SK-N-SH treated with all-trans-retinoic acid at 6 μM for 48 hours (cell line): ENCODE results near the gene LELP1.

Experiments
- ATAC-seq: fragments of 200-7000 bp; cut with Tn5 transposase; 3 replicates; pipeline ENCODE4 v1.9.1; 2020; ENCODE audit warnings: mild to moderate bottlenecking, moderate library complexity
- ARNTL ChIP-seq: fragments of 450-650 bp; formaldehyde crosslinking; IDR thresholded peaks from 2 replicates; pipeline ENCODE4 v1.5.0; 2020; ENCODE audit warnings: low read depth, mild to moderate bottlenecking, moderate library complexity, borderline replicate concordance
- BACH2 ChIP-seq: fragments of 250-450 bp; sonication (Bioruptor Pico); IDR thresholded peaks from 2 replicates; pipeline ENCODE4 v1.9.0; 2021; ENCODE audit warnings: mild to moderate bottlenecking, borderline replicate concordance
- CSDC2 ChIP-seq: fragments of 250-450 bp; sonication (Bioruptor Pico); IDR thresholded peaks from 2 replicates; pipeline ENCODE4 v1.5.0; 2020; ENCODE audit warnings: mild to moderate bottlenecking, moderate library complexity
- ESRRG ChIP-seq: fragments of 250-450 bp; sonication (Bioruptor Pico); IDR thresholded peaks from 2 replicates; pipeline ENCODE4 v1.6.1; 2021; ENCODE audit warnings: mild to moderate bottlenecking
- GLIS3 ChIP-seq: fragments of 250-450 bp; sonication (Bioruptor Pico); IDR thresholded peaks from 2 replicates; pipeline ENCODE4 v1.5.0; 2020; ENCODE audit warnings: mild to moderate bottlenecking, moderate library complexity
- ISL1 ChIP-seq: fragments of 250-450 bp; sonication (Bioruptor Pico); IDR thresholded peaks from 2 replicates; pipeline ENCODE4 v2.1.2; 2022; ENCODE audit warnings: mild to moderate bottlenecking, moderate library complexity
- OSR1 ChIP-seq: fragments of 250-450 bp; sonication (Bioruptor Pico); IDR thresholded peaks from 2 replicates; pipeline ENCODE4 v1.8.0; 2022; ENCODE audit warnings: moderate library complexity, mild to moderate bottlenecking, inconsistent platforms
- PPARA ChIP-seq: fragments of 250-450 bp; sonication (Bioruptor Pico); IDR thresholded peaks from 2 replicates; pipeline ENCODE4 v1.5.0; 2020; ENCODE audit warnings: mild to moderate bottlenecking, borderline replicate concordance
- RARB ChIP-seq: fragments of 250-450 bp; sonication (Bioruptor Pico); IDR thresholded peaks from 2 replicates; pipeline ENCODE4 v1.8.0; 2021; ENCODE audit warnings: mild to moderate bottlenecking, moderate library complexity
- SNAI2 ChIP-seq: fragments of 250-450 bp; sonication (Bioruptor Pico); IDR thresholded peaks from 2 replicates; pipeline ENCODE4 v1.5.0; 2020; ENCODE audit warnings: mild to moderate bottlenecking, moderate library complexity
- TCF4 ChIP-seq: fragments of 250-450 bp; sonication (Bioruptor Pico); IDR thresholded peaks from 2 replicates; pipeline ENCODE4 v1.8.0; 2021; ENCODE audit warnings: mild to moderate bottlenecking, moderate library complexity, borderline replicate concordance
- TOX ChIP-seq: fragments of 250-450 bp; sonication (Bioruptor Pico); IDR thresholded peaks from 2 replicates; pipeline ENCODE4 v1.8.0; 2021; ENCODE audit warnings: mild to moderate bottlenecking, moderate library complexity, borderline replicate concordance
- ZFP3 ChIP-seq: fragments of 250-450 bp; sonication (Bioruptor Pico); IDR thresholded peaks from 2 replicates; pipeline ENCODE4 v1.5.0; 2020; ENCODE audit warnings: mild to moderate bottlenecking, moderate library complexity
- ZFP30 ChIP-seq: fragments of 450-650 bp; formaldehyde crosslinking; IDR thresholded peaks from 2 replicates; pipeline ENCODE4 v1.5.0; 2022; ENCODE audit warnings: mild to moderate bottlenecking, moderate library complexity
- ZNF565 ChIP-seq: fragments of 450-650 bp; formaldehyde crosslinking; conservative IDR thresholded peaks from 2 replicates; pipeline ENCODE4 v1.5.0; 2020; ENCODE audit warnings: low read depth, mild to moderate bottlenecking, moderate library complexity
- ZNF70 ChIP-seq: fragments of 450-650 bp; formaldehyde crosslinking; IDR thresholded peaks from 2 replicates; pipeline ENCODE4 v1.5.0; 2020; ENCODE audit warnings: mild to moderate bottlenecking, moderate library complexity
- ZNF8 ChIP-seq: fragments of 450-650 bp; formaldehyde crosslinking; IDR thresholded peaks from 2 replicates; pipeline ENCODE4 v1.5.0; 2020; ENCODE audit warnings: mild to moderate bottlenecking, moderate library complexity
- TF ChIP-seq, protein P1 (sequence below): fragments of 250-450 bp; sonication (Bioruptor Pico); IDR thresholded peaks from 2 replicates; pipeline ENCODE4 v1.5.1; 2021; ENCODE audit warnings: mild to moderate bottlenecking, moderate library complexity
- TF ChIP-seq, protein P2 (sequence below): fragments of 250-450 bp; sonication (Bioruptor Pico); IDR thresholded peaks from 2 replicates; pipeline ENCODE4 v1.8.0; 2020; ENCODE audit warnings: mild to moderate bottlenecking, moderate library complexity, borderline replicate concordance
- TF ChIP-seq, protein P3 (sequence below): fragments of 250-450 bp; sonication (Bioruptor Pico); IDR thresholded peaks from 2 replicates; pipeline ENCODE4 v1.5.0; 2020; ENCODE audit warnings: mild to moderate bottlenecking, moderate library complexity
- TF ChIP-seq, protein P4 (sequence below): fragments of 250-450 bp; sonication (Bioruptor Pico); IDR thresholded peaks from 2 replicates; pipeline ENCODE4 v1.8.0; 2021; ENCODE audit warnings: low read depth, mild to moderate bottlenecking, moderate library complexity, borderline replicate concordance

LELP1 gene

DNA sequence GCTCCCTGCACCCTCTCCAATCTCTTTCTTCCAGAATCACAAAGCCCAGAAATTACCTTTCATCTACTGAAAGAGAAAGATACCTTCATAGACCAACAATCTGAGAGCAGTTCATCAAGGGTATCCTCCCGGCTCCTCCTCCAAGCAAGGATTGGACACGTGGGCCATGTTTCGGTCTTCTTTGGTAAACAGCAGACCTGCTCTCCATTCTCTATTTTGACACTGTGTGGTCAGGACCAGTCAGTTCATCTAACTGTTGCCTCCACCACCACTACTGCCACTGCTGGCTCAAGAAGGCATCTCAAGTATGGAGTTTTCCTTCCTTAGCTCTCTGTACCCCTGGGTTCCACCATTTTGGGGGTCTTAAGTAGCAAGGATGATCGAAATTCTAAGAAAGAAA, 8.0 kb upstream of the LELP1 start:
- no peak for ATAC-seq
- TF ChIP-seq RARB (CRISPR knock-in tag) (no peak), CSDC2 (CRISPR knock-in tag) (no peak), ESRRG (no peak), ZNF8 (CRISPR knock-in tag) (no peak), ZFP30 (CRISPR knock-in tag) (no peak), PPARA (CRISPR knock-in tag) (no peak), GLIS3 (CRISPR knock-in tag) (no peak)
- TF ChIP-seq, protein P1, sequence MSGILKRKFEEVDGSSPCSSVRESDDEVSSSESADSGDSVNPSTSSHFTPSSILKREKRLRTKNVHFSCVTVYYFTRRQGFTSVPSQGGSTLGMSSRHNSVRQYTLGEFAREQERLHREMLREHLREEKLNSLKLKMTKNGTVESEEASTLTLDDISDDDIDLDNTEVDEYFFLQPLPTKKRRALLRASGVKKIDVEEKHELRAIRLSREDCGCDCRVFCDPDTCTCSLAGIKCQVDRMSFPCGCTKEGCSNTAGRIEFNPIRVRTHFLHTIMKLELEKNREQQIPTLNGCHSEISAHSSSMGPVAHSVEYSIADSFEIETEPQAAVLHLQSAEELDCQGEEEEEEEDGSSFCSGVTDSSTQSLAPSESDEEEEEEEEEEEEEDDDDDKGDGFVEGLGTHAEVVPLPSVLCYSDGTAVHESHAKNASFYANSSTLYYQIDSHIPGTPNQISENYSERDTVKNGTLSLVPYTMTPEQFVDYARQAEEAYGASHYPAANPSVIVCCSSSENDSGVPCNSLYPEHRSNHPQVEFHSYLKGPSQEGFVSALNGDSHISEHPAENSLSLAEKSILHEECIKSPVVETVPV (CRISPR knock-in tag) = no peak

DNA sequence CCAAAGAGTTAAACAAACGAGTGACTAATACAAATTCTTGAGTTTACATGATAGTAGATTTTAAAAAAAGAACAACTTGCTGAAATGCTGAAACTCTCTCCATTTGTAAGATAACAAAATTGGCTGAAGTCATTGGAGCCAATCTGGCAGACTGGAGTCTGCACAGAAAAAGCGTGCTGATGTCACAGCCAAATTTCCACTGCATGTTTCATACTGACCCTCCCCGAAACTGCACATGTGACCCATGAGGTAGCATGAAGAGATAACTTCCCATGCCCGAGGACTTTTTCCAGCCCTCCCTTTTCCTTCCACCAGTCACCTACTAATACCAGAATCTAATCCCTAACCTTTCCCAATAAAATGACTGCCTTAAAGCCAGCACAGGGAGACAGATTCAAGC, 1.2 kb upstream of the LELP1 start:
- TF ChIP-seq, protein P1 (CRISPR knock-in tag) = no peak
- TF ChIP-seq ESRRG = no peak
- no peak for TF ChIP-seq ZFP3 (CRISPR knock-in tag)
- TF ChIP-seq GLIS3 (CRISPR knock-in tag) = no peak
- no peak for TF ChIP-seq TCF4 (CRISPR knock-in tag)
- TF ChIP-seq TOX = no peak
- TF ChIP-seq ZFP30 (CRISPR knock-in tag) = no peak
- no peak for TF ChIP-seq ZNF8 (CRISPR knock-in tag)
- TF ChIP-seq BACH2 (CRISPR knock-in tag) = no peak
- no peak for TF ChIP-seq ISL1 (CRISPR knock-in tag)
- no peak for TF ChIP-seq ARNTL (CRISPR knock-in tag)
- no peak for TF ChIP-seq CSDC2 (CRISPR knock-in tag)
- TF ChIP-seq OSR1 (CRISPR knock-in tag) = no peak
- no peak for TF ChIP-seq ZNF70 (CRISPR knock-in tag)
- TF ChIP-seq ZNF565 = no peak
- TF ChIP-seq PPARA (CRISPR knock-in tag) = no peak
- TF ChIP-seq SNAI2 (CRISPR knock-in tag) = no peak
- no peak for ATAC-seq

DNA sequence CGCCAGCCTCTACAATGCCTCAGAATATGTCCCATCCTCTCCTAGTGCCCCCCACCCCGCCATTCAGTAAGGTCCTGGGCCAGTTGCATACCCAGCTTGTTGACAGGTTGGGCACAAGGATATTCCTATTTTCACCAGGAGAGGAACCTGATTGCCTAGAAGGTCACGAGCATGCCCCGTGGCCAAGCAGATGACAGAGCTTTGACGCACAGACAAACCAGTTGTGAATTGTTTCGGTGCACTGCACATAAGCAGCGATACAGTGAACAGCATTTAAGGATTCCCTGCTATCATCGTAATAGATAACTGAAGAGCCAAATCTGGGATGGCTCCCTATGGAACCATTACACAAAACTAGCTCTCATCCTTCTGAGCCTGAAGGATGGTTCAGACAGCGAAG, 3.4 kb downstream of the LELP1 start:
- no peak for TF ChIP-seq ESRRG
- no peak for TF ChIP-seq TCF4 (CRISPR knock-in tag)
- TF ChIP-seq TOX = no peak
- TF ChIP-seq CSDC2 (CRISPR knock-in tag) = no peak
- TF ChIP-seq SNAI2 (CRISPR knock-in tag) = no peak
- TF ChIP-seq, protein P2, sequence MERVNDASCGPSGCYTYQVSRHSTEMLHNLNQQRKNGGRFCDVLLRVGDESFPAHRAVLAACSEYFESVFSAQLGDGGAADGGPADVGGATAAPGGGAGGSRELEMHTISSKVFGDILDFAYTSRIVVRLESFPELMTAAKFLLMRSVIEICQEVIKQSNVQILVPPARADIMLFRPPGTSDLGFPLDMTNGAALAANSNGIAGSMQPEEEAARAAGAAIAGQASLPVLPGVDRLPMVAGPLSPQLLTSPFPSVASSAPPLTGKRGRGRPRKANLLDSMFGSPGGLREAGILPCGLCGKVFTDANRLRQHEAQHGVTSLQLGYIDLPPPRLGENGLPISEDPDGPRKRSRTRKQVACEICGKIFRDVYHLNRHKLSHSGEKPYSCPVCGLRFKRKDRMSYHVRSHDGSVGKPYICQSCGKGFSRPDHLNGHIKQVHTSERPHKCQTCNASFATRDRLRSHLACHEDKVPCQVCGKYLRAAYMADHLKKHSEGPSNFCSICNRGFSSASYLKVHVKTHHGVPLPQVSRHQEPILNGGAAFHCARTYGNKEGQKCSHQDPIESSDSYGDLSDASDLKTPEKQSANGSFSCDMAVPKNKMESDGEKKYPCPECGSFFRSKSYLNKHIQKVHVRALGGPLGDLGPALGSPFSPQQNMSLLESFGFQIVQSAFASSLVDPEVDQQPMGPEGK (CRISPR knock-in tag) = no peak
- TF ChIP-seq ZFP30 (CRISPR knock-in tag) = no peak
- no peak for TF ChIP-seq RARB (CRISPR knock-in tag)
- no peak for TF ChIP-seq OSR1 (CRISPR knock-in tag)
- TF ChIP-seq ZFP3 (CRISPR knock-in tag) = no peak
- no peak for TF ChIP-seq ZNF70 (CRISPR knock-in tag)
- no peak for TF ChIP-seq GLIS3 (CRISPR knock-in tag)
- TF ChIP-seq, protein P3, sequence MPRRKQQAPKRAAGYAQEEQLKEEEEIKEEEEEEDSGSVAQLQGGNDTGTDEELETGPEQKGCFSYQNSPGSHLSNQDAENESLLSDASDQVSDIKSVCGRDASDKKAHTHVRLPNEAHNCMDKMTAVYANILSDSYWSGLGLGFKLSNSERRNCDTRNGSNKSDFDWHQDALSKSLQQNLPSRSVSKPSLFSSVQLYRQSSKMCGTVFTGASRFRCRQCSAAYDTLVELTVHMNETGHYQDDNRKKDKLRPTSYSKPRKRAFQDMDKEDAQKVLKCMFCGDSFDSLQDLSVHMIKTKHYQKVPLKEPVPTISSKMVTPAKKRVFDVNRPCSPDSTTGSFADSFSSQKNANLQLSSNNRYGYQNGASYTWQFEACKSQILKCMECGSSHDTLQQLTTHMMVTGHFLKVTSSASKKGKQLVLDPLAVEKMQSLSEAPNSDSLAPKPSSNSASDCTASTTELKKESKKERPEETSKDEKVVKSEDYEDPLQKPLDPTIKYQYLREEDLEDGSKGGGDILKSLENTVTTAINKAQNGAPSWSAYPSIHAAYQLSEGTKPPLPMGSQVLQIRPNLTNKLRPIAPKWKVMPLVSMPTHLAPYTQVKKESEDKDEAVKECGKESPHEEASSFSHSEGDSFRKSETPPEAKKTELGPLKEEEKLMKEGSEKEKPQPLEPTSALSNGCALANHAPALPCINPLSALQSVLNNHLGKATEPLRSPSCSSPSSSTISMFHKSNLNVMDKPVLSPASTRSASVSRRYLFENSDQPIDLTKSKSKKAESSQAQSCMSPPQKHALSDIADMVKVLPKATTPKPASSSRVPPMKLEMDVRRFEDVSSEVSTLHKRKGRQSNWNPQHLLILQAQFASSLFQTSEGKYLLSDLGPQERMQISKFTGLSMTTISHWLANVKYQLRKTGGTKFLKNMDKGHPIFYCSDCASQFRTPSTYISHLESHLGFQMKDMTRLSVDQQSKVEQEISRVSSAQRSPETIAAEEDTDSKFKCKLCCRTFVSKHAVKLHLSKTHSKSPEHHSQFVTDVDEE = no peak
- TF ChIP-seq, protein P1 (CRISPR knock-in tag) = no peak
- TF ChIP-seq, protein P4, sequence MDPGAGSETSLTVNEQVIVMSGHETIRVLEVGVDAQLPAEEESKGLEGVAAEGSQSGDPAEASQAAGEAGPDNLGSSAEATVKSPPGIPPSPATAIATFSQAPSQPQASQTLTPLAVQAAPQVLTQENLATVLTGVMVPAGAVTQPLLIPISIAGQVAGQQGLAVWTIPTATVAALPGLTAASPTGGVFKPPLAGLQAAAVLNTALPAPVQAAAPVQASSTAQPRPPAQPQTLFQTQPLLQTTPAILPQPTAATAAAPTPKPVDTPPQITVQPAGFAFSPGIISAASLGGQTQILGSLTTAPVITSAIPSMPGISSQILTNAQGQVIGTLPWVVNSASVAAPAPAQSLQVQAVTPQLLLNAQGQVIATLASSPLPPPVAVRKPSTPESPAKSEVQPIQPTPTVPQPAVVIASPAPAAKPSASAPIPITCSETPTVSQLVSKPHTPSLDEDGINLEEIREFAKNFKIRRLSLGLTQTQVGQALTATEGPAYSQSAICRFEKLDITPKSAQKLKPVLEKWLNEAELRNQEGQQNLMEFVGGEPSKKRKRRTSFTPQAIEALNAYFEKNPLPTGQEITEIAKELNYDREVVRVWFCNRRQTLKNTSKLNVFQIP = no peak
- TF ChIP-seq, all 23 proteins: peak for 0
- ATAC-seq = no peak
